HepG2 (cell line): ENCODE results near the gene ATAD3A. TPM values are rescaled to one million over a fixed set of nuclear protein-coding genes. Genes with fewer than 3 reads are reported as not detected.
A peak's percentile ranks its signal among the peaks of the same experiment; 100 is the strongest.
"Not testable (repeated sequence)": the region's sequence is repeated elsewhere in the genome, so short reads cannot be mapped to it uniquely, and the experiment has no call there.

Experiments
- ATAC-seq: fragments of 200-7000 bp; cut with Tn5 transposase; 3 replicates; pipeline ENCODE4 v1.9.1; 2020; ENCODE audit warnings: mild to moderate bottlenecking, moderate library complexity
- BruUV-seq: library from RNA; stranded (reverse); fragments of 400-500 nt; replicated peaks from 2 replicates; lab custom pipeline; 2021; lab: Mats Ljungman, UMichigan
- CTCF ChIA-PET: fragments of 300-600 bp; formaldehyde crosslinking; extraction: SDS; loops from one replicate; lab custom pipeline; 2021; ENCODE audit warnings: low total read pairs, inconsistent platforms, low intra/inter-chr PET ratio; lab: Yijun Ruan, JAX
- POLR2A ChIA-PET: fragments of 350-600 bp; sonication (Branson Sonifier 250); formaldehyde crosslinking; loops from one replicate; lab custom pipeline; 2020; ENCODE audit warnings: antibody characterized with exemption, inconsistent platforms; lab: Yijun Ruan, JAX
- DNase-seq: peaks from one replicate; pipeline ENCODE4 v3.0.0-alpha.2; 2015; ENCODE audit warnings: low spot score
- FAIRE-seq: peaks from 3 replicates; lab custom pipeline; 2011; peaks lifted over from hg19 to GRCh38; lab: Jason Lieb, UNC
- H2AFZ ChIP-seq: one replicate; pipeline ENCODE4 v1.6.1; 2011; ENCODE audit warnings: low read length, inconsistent platforms
- H3K27ac ChIP-seq: fragments of 300-600 bp; 3 replicates; pipeline ENCODE4 v1.8.0; 2011; ENCODE audit warnings: mixed run types, mild to moderate bottlenecking, mixed read lengths, low read length, inconsistent platforms; ENCODE audit not compliant: insufficient read depth; ENCODE audit errors: extremely low read length
- H3K27me3 ChIP-seq, 2 experiments: fragments of 200-600 bp in 1 of 2; 2 replicates in 1 of 2; 3 replicates in 1 of 2; pipeline versions ENCODE4 v1.6.0 to v1.8.0; 2011; ENCODE audit warnings: low read length in 2 of 2, mild to moderate bottlenecking in 2 of 2, moderate library complexity in 2 of 2, inconsistent platforms in 1 of 2; ENCODE audit not compliant: insufficient read depth in 2 of 2, control insufficient read depth in 1 of 2
- H3K36me3 ChIP-seq, 2 experiments: fragments of 200-600 bp in 1 of 2; replicated peaks in 1 of 2; 2 replicates in 1 of 2; 3 replicates in 1 of 2; pipeline versions ENCODE4 v1.5.1 to v1.8.0; 2011; ENCODE audit warnings: low read length in 2 of 2, inconsistent platforms in 1 of 2; ENCODE audit not compliant: insufficient read depth in 2 of 2, control insufficient read depth in 1 of 2
- H3K4me1 ChIP-seq: 2 replicates; pipeline ENCODE4 v1.5.1; 2012; ENCODE audit warnings: low read length, inconsistent platforms; ENCODE audit not compliant: insufficient read depth
- H3K4me2 ChIP-seq: 2 replicates; pipeline ENCODE4 v1.6.0; 2011; ENCODE audit warnings: low read depth, low read length, inconsistent platforms
- H3K4me3 ChIP-seq, 3 experiments: fragments of 200-600 bp in 1 of 3; sonication (generic), shearing (Covaris generic) in 1 of 3; replicated peaks in 1 of 3; 2 replicates each; pipeline ENCODE4 v1.5.1; 2011 to 2016; ENCODE audit warnings: low read length in 3 of 3, inconsistent platforms in 2 of 3, low read depth in 2 of 3, mild to moderate bottlenecking in 2 of 3, control low read depth in 1 of 3, mixed read lengths in 1 of 3; ENCODE audit not compliant: insufficient read depth in 1 of 3
- H3K79me2 ChIP-seq: one replicate; pipeline ENCODE4 v1.6.1; 2011; ENCODE audit warnings: low read length, inconsistent platforms; ENCODE audit not compliant: insufficient read depth
- H3K9ac ChIP-seq: 2 replicates; pipeline ENCODE4 v1.6.0; 2011; ENCODE audit warnings: mild to moderate bottlenecking, low read depth, low read length, inconsistent platforms; ENCODE audit not compliant: insufficient read depth
- H3K9me3 ChIP-seq: 2 replicates; pipeline ENCODE4 v1.5.1; 2012; ENCODE audit warnings: mild to moderate bottlenecking, low read length
- H4K20me1 ChIP-seq: 2 replicates; pipeline ENCODE4 v1.6.0; 2011; ENCODE audit warnings: inconsistent platforms, mild to moderate bottlenecking, low read length, moderate library complexity; ENCODE audit not compliant: insufficient read depth
- RBFOX2 ChIP-seq: fragments of 200-400 bp; formaldehyde crosslinking; IDR thresholded peaks from 2 replicates; pipeline ENCODE4 v1.6.1; 2017; ENCODE audit warnings: low read depth, mild to moderate bottlenecking, low read length
- WGBS: methylation state at CpG from one replicate; pipeline ENCODE4 v1.1.6; 2017; ENCODE audit warnings: low lambda C conversion rate; 5-methylcytosine and 5-hydroxymethylcytosine counted together
- in situ Hi-C: cut with HindIII; loops from 2 replicates; pipeline ENCODE4 v1.10.0; 2017; ENCODE audit warnings: low pct_unique_long_range_greater_than_20kb; ENCODE audit not compliant: extremely low pct_ligation_motif_present
- intact Hi-C: fragments of 100-400 bp; cut with micrococcal nuclease; formaldehyde crosslinking; loops from one replicate; pipeline ENCODE4 v1.10.0; 2022; ENCODE audit not compliant: unreplicated experiment
- polyA plus RNA-seq, 8 experiments: library from polyadenylated mRNA; depleted of rRNA in 3 of 8; stranded (reverse) in 7 of 8; unstranded in 1 of 8; fragments of >200 nt; fragmentation: Illumina TruSeq in 4 of 8; extraction: Trizol in 4 of 8; gene quantifications; 2 replicates each; pipeline versions ENCODE4 v1.2.1 to v1.2.3, GENCODE V29; 2011 to 2016; ENCODE audit warnings: low read depth in 4 of 8, missing spikeins in 1 of 8, mixed read lengths in 1 of 8; ENCODE audit not compliant: insufficient read depth in 1 of 8
- total RNA-seq, 5 experiments: library from RNA; depleted of rRNA; stranded (reverse); fragments of >200 nt; fragmentation: Illumina TruSeq; extraction: Trizol; gene quantifications; 2 replicates each; pipeline ENCODE4 v1.2.3, GENCODE V29; 2016; ENCODE audit warnings: low read depth in 1 of 5

ATAD3A gene
- total and polyA plus RNA-seq, 2 of the 13 experiments (the other 11 are each of a cell fraction or from before 2014, with no cell fraction given), result 10.6 to 49.0 TPM

DNA sequence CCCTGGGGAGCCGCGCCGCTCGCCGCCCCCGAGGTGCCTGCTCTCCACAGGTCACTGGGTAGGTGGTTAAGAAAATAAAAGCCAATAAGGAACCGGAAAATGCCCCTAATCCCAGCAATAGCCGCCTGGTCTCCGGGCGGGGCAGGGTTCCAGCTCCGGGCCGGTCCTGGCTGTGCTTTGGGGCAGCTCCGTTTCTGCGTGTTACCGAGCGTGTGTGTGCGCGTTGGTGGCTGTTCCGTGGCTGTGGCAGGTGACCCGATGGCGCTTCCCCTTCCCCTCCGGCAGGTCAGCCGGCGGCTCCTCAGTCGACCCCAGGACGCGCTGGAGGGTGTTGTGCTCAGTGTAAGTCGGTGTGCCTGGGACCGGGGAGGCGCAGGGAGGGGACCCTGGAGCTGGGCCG lies 11.3 kb downstream of the ATAD3A start:
- in situ Hi-C loops, H4K20me1 ChIP-seq, POLR2A ChIA-PET: not testable (repeated sequence)
- WGBS, result 100% methylated on average over 2 of the region's 31 CpGs
- 0 out of 2 replicates have a peak, but pooled peaks have one; percentile 44 for TF ChIP-seq RBFOX2
- TF ChIP-seq, all 625 proteins: peak for 1; not testable (repeated sequence) for 624
- H3K27ac ChIP-seq, ATAC-seq, H3K4me1 ChIP-seq, H3K27me3 ChIP-seq, intact Hi-C loops, H3K4me3 ChIP-seq, DNase-seq, CTCF ChIA-PET, H3K4me2 ChIP-seq, FAIRE-seq, H2AFZ ChIP-seq, H3K79me2 ChIP-seq, BruUV-seq, H3K9ac ChIP-seq, H3K9me3 ChIP-seq: not testable (repeated sequence)
- peaks cover 14 to 28% of the 10 kb centered on the region in 2 experiments; a peak in 4 of 5 replicates for H3K36me3 ChIP-seq

DNA sequence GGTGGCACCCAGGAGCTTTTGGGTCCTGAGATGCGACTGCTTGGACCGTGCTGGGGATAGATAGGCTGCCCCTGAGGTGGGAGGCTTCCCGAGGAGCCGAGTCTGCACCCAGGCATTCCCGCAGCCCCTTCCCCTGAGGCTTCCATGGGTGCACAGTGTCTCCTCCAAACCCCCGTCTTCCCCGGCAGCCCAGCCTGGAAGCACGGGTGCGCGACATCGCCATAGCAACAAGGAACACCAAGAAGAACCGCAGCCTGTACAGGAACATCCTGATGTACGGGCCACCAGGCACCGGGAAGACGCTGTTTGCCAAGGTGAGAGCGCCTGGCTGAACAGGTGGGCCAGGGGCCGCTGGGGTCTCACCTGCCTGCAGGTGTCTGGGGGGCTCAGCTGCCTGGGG lies 11.7 kb downstream of the ATAD3A start:
- in situ Hi-C loops, CTCF ChIA-PET, FAIRE-seq, H3K9me3 ChIP-seq, intact Hi-C loops, H3K4me3 ChIP-seq, BruUV-seq, H3K27me3 ChIP-seq, H3K9ac ChIP-seq, H3K27ac ChIP-seq, H4K20me1 ChIP-seq, ATAC-seq, DNase-seq, H3K4me2 ChIP-seq, POLR2A ChIA-PET, H3K79me2 ChIP-seq, H3K4me1 ChIP-seq, H2AFZ ChIP-seq: not testable (repeated sequence)
- H3K36me3 ChIP-seq, result peaks cover 12 to 30% of the 10 kb centered on the region in 2 experiments; a peak in 4 of 5 replicates
- WGBS, result 98% methylated on average over 8 of the region's 17 CpGs

DNA sequence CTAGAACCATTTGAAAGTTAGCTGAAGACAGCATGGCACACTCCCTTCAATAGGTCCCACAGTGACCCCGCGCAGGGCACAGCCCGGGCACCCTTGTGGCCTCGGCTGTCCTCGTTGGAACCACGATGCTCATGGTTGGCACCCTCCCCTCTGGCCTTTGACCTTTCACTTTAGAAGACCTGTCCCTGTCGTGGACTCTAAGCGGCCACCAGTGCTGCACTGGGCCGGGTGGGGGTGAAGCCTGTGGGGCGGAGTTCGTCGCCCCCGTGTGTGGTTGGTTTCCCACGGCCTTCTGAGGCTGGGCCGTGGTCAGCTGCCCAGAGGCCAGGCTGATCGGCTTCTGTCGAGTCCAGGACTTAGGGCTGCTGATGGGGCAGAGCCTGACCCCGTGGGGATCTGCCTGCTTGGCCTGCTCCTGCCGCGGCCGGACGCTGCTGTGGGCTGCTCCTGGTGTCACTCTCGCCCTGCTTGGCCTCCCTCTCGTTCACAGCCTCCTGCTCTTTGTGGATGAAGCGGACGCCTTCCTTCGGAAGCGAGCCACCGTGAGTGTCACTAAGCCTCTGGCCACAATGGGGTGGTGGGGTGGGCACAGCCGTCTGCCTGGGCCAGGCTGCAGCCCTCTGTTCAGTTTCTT lies 12.9 kb downstream of the ATAD3A start:
- ATAC-seq, H4K20me1 ChIP-seq, in situ Hi-C loops, H3K27me3 ChIP-seq, CTCF ChIA-PET, H3K79me2 ChIP-seq, H3K9me3 ChIP-seq, BruUV-seq, H3K4me2 ChIP-seq, H3K9ac ChIP-seq, H3K4me1 ChIP-seq, FAIRE-seq, H2AFZ ChIP-seq, intact Hi-C loops, POLR2A ChIA-PET, H3K27ac ChIP-seq, DNase-seq, H3K4me3 ChIP-seq: not testable (repeated sequence)
- WGBS, result 98% methylated on average over 20 of the region's 30 CpGs
- peaks cover 20 to 38% of the 10 kb centered on the region in 2 experiments; a peak in 4 of 5 replicates for H3K36me3 ChIP-seq

DNA sequence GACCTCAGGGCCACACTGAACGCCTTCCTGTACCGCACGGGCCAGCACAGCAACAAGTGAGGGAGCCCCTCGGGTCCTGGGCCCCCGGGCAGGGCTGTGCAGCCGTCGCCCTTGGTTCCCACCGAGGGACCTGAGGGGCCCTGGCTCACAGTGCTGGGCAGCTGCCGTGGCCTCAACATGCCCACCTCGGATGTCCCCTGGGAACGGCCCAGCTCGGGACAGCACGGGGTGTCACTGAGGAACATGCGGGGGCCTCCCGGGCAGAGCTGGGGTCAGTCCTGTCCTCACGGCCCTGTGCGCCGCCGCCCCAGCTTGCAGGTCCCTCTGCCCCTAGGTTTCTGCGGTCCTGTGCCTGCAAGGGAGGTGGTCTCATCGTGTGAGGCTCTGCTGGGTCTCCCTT lies 14.5 kb downstream of the ATAD3A start:
- H3K4me2 ChIP-seq, CTCF ChIA-PET, in situ Hi-C loops, DNase-seq, H4K20me1 ChIP-seq, H3K4me1 ChIP-seq, FAIRE-seq, H3K27ac ChIP-seq, H3K9me3 ChIP-seq, H3K79me2 ChIP-seq, intact Hi-C loops, H2AFZ ChIP-seq, H3K4me3 ChIP-seq, POLR2A ChIA-PET, H3K9ac ChIP-seq, BruUV-seq, H3K27me3 ChIP-seq, ATAC-seq: not testable (repeated sequence)
- H3K36me3 ChIP-seq, result peaks cover 19 to 33% of the 10 kb centered on the region in 2 experiments; a peak in 4 of 5 replicates
- 94% methylated on average over 11 of the region's 21 CpGs for WGBS
